K562 (cell line): ENCODE measurements around the gene GPHA2. TPM values are rescaled to one million over a fixed set of nuclear protein-coding genes. Genes with fewer than 3 reads are reported as not detected.

Experiments
- ATAC-seq: fragments of 200-7000 bp; cut with Tn5 transposase; 3 replicates; pipeline ENCODE4 v1.9.1; 2020; ENCODE audit warnings: moderate library complexity
- BruUV-seq: library from RNA; stranded (reverse); fragments of 400-500 nt; replicated peaks from 2 replicates; lab custom pipeline; 2021; lab: Mats Ljungman, UMichigan
- CTCF ChIA-PET: fragments of 300-600 bp; formaldehyde crosslinking; extraction: SDS; loops from one replicate; lab custom pipeline; 2021; ENCODE audit warnings: low intra/inter-chr PET ratio; lab: Yijun Ruan, JAX
- POLR2A ChIA-PET: fragments of 300-600, 350-650 bp; sonication (Branson Sonifier 250); formaldehyde crosslinking; extraction: SDS; loops from one replicate; lab custom pipeline; 2021; ENCODE audit warnings: antibody characterized with exemption, inconsistent platforms; lab: Yijun Ruan, JAX
- DNase-seq, 4 experiments: peaks; one replicate each; pipeline versions ENCODE4 v3.0.0 to v3.0.0-alpha.2; 2011 to 2018; ENCODE audit warnings: low spot score in 3 of 4, mixed read lengths in 3 of 4; ENCODE audit errors: extremely low read depth in 1 of 4
- FAIRE-seq: peaks from 2 replicates; lab custom pipeline; 2011; peaks lifted over from hg19 to GRCh38; lab: Jason Lieb, UNC
- H2AFZ ChIP-seq: 2 replicates; pipeline ENCODE4 v1.6.0; 2011; ENCODE audit warnings: low read depth, low read length, control low read depth, inconsistent platforms
- H3K27ac ChIP-seq: fragments of 200-600 bp; 3 replicates; pipeline ENCODE4 v1.8.0; 2011; ENCODE audit warnings: low read depth, mild to moderate bottlenecking, control low read depth, inconsistent platforms, low read length, moderate library complexity, mixed read lengths; ENCODE audit errors: extremely low read depth
- H3K27me3 ChIP-seq, 2 experiments: fragments of 300-600 bp in 1 of 2; 2 replicates in 1 of 2; 3 replicates in 1 of 2; pipeline versions ENCODE4 v1.6.0 to v1.8.0; 2011; ENCODE audit warnings: inconsistent platforms in 2 of 2, low read length in 2 of 2, mild to moderate bottlenecking in 1 of 2, mixed read lengths in 1 of 2, moderate library complexity in 1 of 2; ENCODE audit not compliant: control insufficient read depth in 2 of 2, insufficient read depth in 2 of 2
- H3K36me3 ChIP-seq: fragments of 300-600 bp; 3 replicates; pipeline ENCODE4 v1.8.0; 2011; ENCODE audit warnings: mild to moderate bottlenecking, low read length, inconsistent platforms; ENCODE audit not compliant: control insufficient read depth, insufficient read depth
- H3K4me1 ChIP-seq, 2 experiments: fragments of 200-600 bp in 1 of 2; replicated peaks in 1 of 2; 2 replicates in 1 of 2; 3 replicates in 1 of 2; pipeline versions ENCODE4 v1.5.1 to v1.8.0; 2011; ENCODE audit warnings: inconsistent platforms in 2 of 2, low read length in 2 of 2, mild to moderate bottlenecking in 1 of 2, mixed read lengths in 1 of 2, moderate library complexity in 1 of 2; ENCODE audit not compliant: control insufficient read depth in 2 of 2, insufficient read depth in 2 of 2
- H3K4me2 ChIP-seq: 2 replicates; pipeline ENCODE4 v1.6.1; 2011; ENCODE audit warnings: low read length, control low read depth, inconsistent platforms, mixed read lengths; ENCODE audit not compliant: insufficient read depth
- H3K4me3 ChIP-seq: fragments of 200-600 bp; sonication (generic), shearing (Covaris generic); 2 replicates; pipeline ENCODE4 v1.5.1; 2016; ENCODE audit warnings: control low read depth, inconsistent platforms
- H3K79me2 ChIP-seq: fragments of 200-600 bp; 3 replicates; pipeline ENCODE4 v1.8.0; 2011; ENCODE audit warnings: low read length, inconsistent platforms; ENCODE audit not compliant: control insufficient read depth, insufficient read depth
- H3K9ac ChIP-seq, 2 experiments: 2 replicates each; pipeline versions ENCODE4 v1.6.0 to v1.6.1; 2011; ENCODE audit warnings: low read depth in 2 of 2, low read length in 2 of 2, control low read depth in 1 of 2, inconsistent platforms in 1 of 2, mild to moderate bottlenecking in 1 of 2, mixed read lengths in 1 of 2; ENCODE audit not compliant: insufficient read depth in 1 of 2
- H3K9me1 ChIP-seq: one replicate; pipeline ENCODE4 v1.6.0; 2011; ENCODE audit warnings: inconsistent platforms, mild to moderate bottlenecking, low read length, moderate library complexity; ENCODE audit not compliant: control insufficient read depth, insufficient read depth
- H3K9me3 ChIP-seq: replicated peaks from 2 replicates; pipeline ENCODE4 v1.5.1; 2011; ENCODE audit warnings: low read depth, low read length, inconsistent platforms; ENCODE audit not compliant: control insufficient read depth, insufficient read depth
- H4K20me1 ChIP-seq: replicated peaks from 2 replicates; pipeline ENCODE4 v1.6.1; 2011; ENCODE audit warnings: low read length, inconsistent platforms, mixed read lengths; ENCODE audit not compliant: control insufficient read depth, insufficient read depth
- COPS2 ChIP-seq: fragments of 450-650 bp; conservative IDR thresholded peaks from 2 replicates; pipeline ENCODE4 v1.6.1; 2016; ENCODE audit warnings: mild to moderate bottlenecking, moderate library complexity
- FOXA1 ChIP-seq: fragments of 450-650 bp; IDR thresholded peaks from 2 replicates; pipeline ENCODE4 v1.6.1; 2016; ENCODE audit warnings: mild to moderate bottlenecking, borderline replicate concordance
- JUNB ChIP-seq: fragments of 450-650 bp; formaldehyde crosslinking; conservative IDR thresholded peaks from 2 replicates; pipeline ENCODE4 v1.4.0; 2020; ENCODE audit warnings: mild to moderate bottlenecking
- POLR2AphosphoS2 ChIP-seq: IDR thresholded peaks from 2 replicates; pipeline ENCODE4 v1.6.1; 2012; ENCODE audit warnings: low read length, improper control_type of control experiment
- SMARCB1 ChIP-seq: IDR thresholded peaks from 2 replicates; pipeline ENCODE4 v1.6.1; 2011; ENCODE audit warnings: improper control_type of control experiment, low read depth; ENCODE audit not compliant: insufficient read length
- SMARCC2 ChIP-seq: fragments of 450-650 bp; IDR thresholded peaks from 2 replicates; pipeline ENCODE4 v1.6.1; 2017; ENCODE audit warnings: antibody characterized with exemption, moderate library complexity, mild to moderate bottlenecking, low read depth
- TAF9B ChIP-seq: fragments of 450-650 bp; IDR thresholded peaks from 2 replicates; pipeline ENCODE4 v1.6.1; 2018; ENCODE audit warnings: mild to moderate bottlenecking; ENCODE audit not compliant: partially characterized antibody
- TEAD2 ChIP-seq: fragments of 450-650 bp; IDR thresholded peaks from 2 replicates; pipeline ENCODE4 v1.6.1; 2016; ENCODE audit warnings: missing genetic modification characterization, control low read depth, missing compliant biosample characterization
- WHSC1 ChIP-seq: IDR thresholded peaks from one replicate; pipeline ENCODE4 v1.6.1; 2012; ENCODE audit warnings: low read length, control low read depth, inconsistent platforms
- ZBTB1 ChIP-seq: sonication (generic); formaldehyde crosslinking; IDR thresholded peaks from 2 replicates; pipeline ENCODE4 v1.8.1; 2023; ENCODE audit warnings: missing genetic modification reagents, low read depth, mild to moderate bottlenecking, borderline replicate concordance
- ZNF133 ChIP-seq: fragments of 250-450 bp; sonication (Bioruptor Pico); IDR thresholded peaks from 2 replicates; pipeline ENCODE4 v1.4.0; 2020; ENCODE audit warnings: mild to moderate bottlenecking
- ZNF717 ChIP-seq: fragments of 250-450 bp; sonication (Bioruptor Pico); IDR thresholded peaks from 2 replicates; pipeline ENCODE4 v1.5.0; 2021
- WGBS: fragments of 100-300 bp; shearing (Covaris generic); methylation state at CpG from one replicate; pipeline ENCODE4 v1.1.6; 2016; ENCODE audit warnings: low coverage, mixed read lengths; ENCODE audit not compliant: insufficient coverage; ENCODE audit errors: missing lambda C conversion rate; 5-methylcytosine and 5-hydroxymethylcytosine counted together
- in situ Hi-C: fragments of 300-500 bp; cut with MboI; formaldehyde crosslinking; loops from 4 replicates; pipeline ENCODE4 v1.15.0; 2018; ENCODE audit warnings: inconsistent platforms, mixed read lengths
- intact Hi-C: fragments of 100-400 bp; cut with micrococcal nuclease; formaldehyde crosslinking; loops from 2 replicates; pipeline ENCODE4 v1.14.2; 2022
- polyA plus RNA-seq, 8 experiments: library from polyadenylated mRNA; depleted of rRNA in 4 of 8; stranded (reverse) in 5 of 8; unstranded in 3 of 8; fragments of >200 nt; fragmentation: Nextera tagmentation in 2 of 8; fragmentation: Illumina TruSeq in 1 of 8; extraction: Ambion mirVana in 2 of 8; extraction: Trizol in 1 of 8; gene quantifications; 2 replicates each; pipeline versions ENCODE4 v1.2.1 to v1.2.3, GENCODE V29; 2011 to 2014; ENCODE audit warnings: inconsistent platforms in 1 of 8, missing spikeins in 1 of 8
- total RNA-seq, 7 experiments: library from RNA; depleted of rRNA in 6 of 7; stranded (reverse); fragments of >200 nt in 6 of 7; fragmentation: Illumina TruSeq in 2 of 7; extraction: Trizol in 2 of 7; gene quantifications; 2 replicates each; pipeline versions ENCODE4 v1.2.1 to v1.2.3, GENCODE V29; 2011 to 2021; ENCODE audit warnings: low replicate concordance in 1 of 7
- TF ChIP-seq, protein P1 (sequence below): sonication (generic); IDR thresholded peaks from 2 replicates; pipeline ENCODE4 v1.6.1; 2016
- TF ChIP-seq, protein P2 (sequence below): fragments of 450-650 bp; conservative IDR thresholded peaks from 2 replicates; pipeline ENCODE4 v1.6.1; 2016; ENCODE audit warnings: missing genetic modification characterization, low read depth, mild to moderate bottlenecking, missing compliant biosample characterization, moderate library complexity
- TF ChIP-seq, protein P3 (sequence below): fragments of 250-450 bp; sonication (Bioruptor Pico); IDR thresholded peaks from 2 replicates; pipeline ENCODE4 v1.5.0; 2020; ENCODE audit warnings: mild to moderate bottlenecking, borderline replicate concordance

GPHA2 gene
- total and polyA plus RNA-seq, 9 of the 15 experiments (the other 6 are each of a cell fraction or from before 2014, with no cell fraction given): 0.17 to 0.22 TPM; not detected in 7

DNA sequence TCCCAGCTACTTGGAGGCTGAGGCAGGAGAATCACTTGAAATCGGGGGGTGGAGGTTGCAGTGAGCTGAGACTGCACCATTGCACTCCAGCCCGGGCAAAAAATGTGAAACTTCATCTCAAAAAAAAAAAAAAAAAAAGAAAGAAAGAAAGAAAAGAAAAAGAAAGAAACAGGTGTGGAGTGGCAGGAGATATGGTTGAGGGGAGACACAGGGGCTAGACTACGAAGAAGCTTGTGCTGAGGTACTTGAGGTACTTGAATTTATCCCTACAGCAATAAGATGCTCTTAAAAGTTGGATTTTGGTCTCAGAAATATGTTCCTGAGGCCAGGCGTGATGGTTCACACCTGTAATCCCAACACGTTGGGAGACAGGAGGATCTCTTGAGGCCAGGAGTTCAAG lies 38.4 kb upstream of the GPHA2 start:
- no peak overlapping the region for H3K4me3 ChIP-seq
- FAIRE-seq: no peak
- TF ChIP-seq TEAD2 (tag): no peak
- TF ChIP-seq ZNF133: no peak
- no peak for TF ChIP-seq COPS2
- no peak for TF ChIP-seq POLR2AphosphoS2
- TF ChIP-seq SMARCC2: no peak
- no peak for TF ChIP-seq WHSC1
- TF ChIP-seq, protein P1, sequence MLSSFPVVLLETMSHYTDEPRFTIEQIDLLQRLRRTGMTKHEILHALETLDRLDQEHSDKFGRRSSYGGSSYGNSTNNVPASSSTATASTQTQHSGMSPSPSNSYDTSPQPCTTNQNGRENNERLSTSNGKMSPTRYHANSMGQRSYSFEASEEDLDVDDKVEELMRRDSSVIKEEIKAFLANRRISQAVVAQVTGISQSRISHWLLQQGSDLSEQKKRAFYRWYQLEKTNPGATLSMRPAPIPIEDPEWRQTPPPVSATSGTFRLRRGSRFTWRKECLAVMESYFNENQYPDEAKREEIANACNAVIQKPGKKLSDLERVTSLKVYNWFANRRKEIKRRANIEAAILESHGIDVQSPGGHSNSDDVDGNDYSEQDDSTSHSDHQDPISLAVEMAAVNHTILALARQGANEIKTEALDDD: no peak
- no peak for TF ChIP-seq TAF9B
- TF ChIP-seq, protein P2, sequence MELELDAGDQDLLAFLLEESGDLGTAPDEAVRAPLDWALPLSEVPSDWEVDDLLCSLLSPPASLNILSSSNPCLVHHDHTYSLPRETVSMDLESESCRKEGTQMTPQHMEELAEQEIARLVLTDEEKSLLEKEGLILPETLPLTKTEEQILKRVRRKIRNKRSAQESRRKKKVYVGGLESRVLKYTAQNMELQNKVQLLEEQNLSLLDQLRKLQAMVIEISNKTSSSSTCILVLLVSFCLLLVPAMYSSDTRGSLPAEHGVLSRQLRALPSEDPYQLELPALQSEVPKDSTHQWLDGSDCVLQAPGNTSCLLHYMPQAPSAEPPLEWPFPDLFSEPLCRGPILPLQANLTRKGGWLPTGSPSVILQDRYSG: no peak
- no peak for TF ChIP-seq ZBTB1 (CRISPR knock-in tag)
- no peak for TF ChIP-seq SMARCB1
- no peak for TF ChIP-seq JUNB (CRISPR knock-in tag)
- no peak for TF ChIP-seq FOXA1
- TF ChIP-seq, protein P3, sequence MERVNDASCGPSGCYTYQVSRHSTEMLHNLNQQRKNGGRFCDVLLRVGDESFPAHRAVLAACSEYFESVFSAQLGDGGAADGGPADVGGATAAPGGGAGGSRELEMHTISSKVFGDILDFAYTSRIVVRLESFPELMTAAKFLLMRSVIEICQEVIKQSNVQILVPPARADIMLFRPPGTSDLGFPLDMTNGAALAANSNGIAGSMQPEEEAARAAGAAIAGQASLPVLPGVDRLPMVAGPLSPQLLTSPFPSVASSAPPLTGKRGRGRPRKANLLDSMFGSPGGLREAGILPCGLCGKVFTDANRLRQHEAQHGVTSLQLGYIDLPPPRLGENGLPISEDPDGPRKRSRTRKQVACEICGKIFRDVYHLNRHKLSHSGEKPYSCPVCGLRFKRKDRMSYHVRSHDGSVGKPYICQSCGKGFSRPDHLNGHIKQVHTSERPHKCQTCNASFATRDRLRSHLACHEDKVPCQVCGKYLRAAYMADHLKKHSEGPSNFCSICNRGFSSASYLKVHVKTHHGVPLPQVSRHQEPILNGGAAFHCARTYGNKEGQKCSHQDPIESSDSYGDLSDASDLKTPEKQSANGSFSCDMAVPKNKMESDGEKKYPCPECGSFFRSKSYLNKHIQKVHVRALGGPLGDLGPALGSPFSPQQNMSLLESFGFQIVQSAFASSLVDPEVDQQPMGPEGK: no peak
- no peak for TF ChIP-seq ZNF717 (CRISPR knock-in tag)
- no peaks in the 10 kb centered on the region for H3K27me3 ChIP-seq
- intact Hi-C loops: no loop called here
- H3K9ac ChIP-seq: no peak overlapping the region; a peak in 1 of 4 replicates
- ATAC-seq: no peak
- WGBS: 26% methylated on average over 3 of the region's 5 CpGs
- ChIA-PET POLR2A (interaction anchor here (0.6 to 1.3 kb wide), 2 partner anchors 10 to 162 kb away, joined by 3 to 6 read pairs; no protein-coding TSS in a partner anchor), CTCF (no interaction called here)
- in situ Hi-C loops: no loop called here
- DNase-seq: no peak
- H3K79me2 ChIP-seq: no peaks in the 10 kb centered on the region
- no peak overlapping the region for H2AFZ ChIP-seq
- H3K27ac ChIP-seq: no peak overlapping the region
- H3K4me1 ChIP-seq: peaks cover 4 to 12% of the 10 kb centered on the region in 2 experiments; a peak in 4 of 5 replicates
- no peaks in the 10 kb centered on the region for H3K36me3 ChIP-seq
- no TSS peak for BruUV-seq
- no peaks in the 10 kb centered on the region for H4K20me1 ChIP-seq
- no peak overlapping the region for H3K4me2 ChIP-seq
- no peaks in the 10 kb centered on the region for H3K9me3 ChIP-seq
- no peaks in the 10 kb centered on the region for H3K9me1 ChIP-seq
